Coronary artery (tissue), 2 donors: ENCODE measurements around the gene P3H1.

Experiments used
- DNase-seq: peaks from one replicate; pipeline ENCODE4 v3.0.0-alpha.2; 2017; ENCODE audit warnings: low spot score
- H3K27ac ChIP-seq, 2 donors: fragments of 200-600 bp; sonication (generic); one replicate each; pipeline ENCODE4 v1.5.1; 2016 to 2019
- H3K4me3 ChIP-seq: fragments of 200-600 bp; sonication (generic); 2 replicates; pipeline ENCODE4 v1.5.1; 2016; ENCODE audit warnings: mild to moderate bottlenecking, moderate library complexity
- TF ChIP-seq, protein P1 (sequence below): fragments of 200-600 bp; sonication (generic); IDR thresholded peaks from one replicate; pipeline ENCODE4 v1.5.1; 2019; ENCODE audit warnings: antibody characterized with exemption

P3H1 gene

DNA sequence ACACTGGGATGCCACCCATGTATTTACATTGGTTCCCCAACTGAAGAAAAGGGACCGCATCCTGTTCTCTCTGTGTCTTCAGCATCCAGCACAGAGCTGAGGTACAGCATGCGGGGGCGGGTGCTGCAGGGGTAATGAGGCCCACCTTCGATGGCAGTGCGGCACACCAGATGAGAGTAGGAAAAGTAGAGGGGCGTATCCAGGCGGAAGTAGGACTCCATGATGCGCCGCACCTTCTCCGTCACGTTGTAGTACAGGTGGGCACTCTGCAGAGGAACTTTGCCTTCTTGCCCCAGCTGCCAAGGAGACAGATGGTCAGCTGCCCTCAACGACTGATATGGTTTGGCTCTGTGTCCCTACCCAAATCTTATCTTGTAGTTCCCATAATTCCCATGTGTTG lies 16.8 kb downstream of the P3H1 start:
- no peak overlapping the region for H3K27ac ChIP-seq
- H3K4me3 ChIP-seq: no peak overlapping the region
- TF ChIP-seq, protein P1, sequence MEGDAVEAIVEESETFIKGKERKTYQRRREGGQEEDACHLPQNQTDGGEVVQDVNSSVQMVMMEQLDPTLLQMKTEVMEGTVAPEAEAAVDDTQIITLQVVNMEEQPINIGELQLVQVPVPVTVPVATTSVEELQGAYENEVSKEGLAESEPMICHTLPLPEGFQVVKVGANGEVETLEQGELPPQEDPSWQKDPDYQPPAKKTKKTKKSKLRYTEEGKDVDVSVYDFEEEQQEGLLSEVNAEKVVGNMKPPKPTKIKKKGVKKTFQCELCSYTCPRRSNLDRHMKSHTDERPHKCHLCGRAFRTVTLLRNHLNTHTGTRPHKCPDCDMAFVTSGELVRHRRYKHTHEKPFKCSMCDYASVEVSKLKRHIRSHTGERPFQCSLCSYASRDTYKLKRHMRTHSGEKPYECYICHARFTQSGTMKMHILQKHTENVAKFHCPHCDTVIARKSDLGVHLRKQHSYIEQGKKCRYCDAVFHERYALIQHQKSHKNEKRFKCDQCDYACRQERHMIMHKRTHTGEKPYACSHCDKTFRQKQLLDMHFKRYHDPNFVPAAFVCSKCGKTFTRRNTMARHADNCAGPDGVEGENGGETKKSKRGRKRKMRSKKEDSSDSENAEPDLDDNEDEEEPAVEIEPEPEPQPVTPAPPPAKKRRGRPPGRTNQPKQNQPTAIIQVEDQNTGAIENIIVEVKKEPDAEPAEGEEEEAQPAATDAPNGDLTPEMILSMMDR: no peak
- DNase-seq: no peak

DNA sequence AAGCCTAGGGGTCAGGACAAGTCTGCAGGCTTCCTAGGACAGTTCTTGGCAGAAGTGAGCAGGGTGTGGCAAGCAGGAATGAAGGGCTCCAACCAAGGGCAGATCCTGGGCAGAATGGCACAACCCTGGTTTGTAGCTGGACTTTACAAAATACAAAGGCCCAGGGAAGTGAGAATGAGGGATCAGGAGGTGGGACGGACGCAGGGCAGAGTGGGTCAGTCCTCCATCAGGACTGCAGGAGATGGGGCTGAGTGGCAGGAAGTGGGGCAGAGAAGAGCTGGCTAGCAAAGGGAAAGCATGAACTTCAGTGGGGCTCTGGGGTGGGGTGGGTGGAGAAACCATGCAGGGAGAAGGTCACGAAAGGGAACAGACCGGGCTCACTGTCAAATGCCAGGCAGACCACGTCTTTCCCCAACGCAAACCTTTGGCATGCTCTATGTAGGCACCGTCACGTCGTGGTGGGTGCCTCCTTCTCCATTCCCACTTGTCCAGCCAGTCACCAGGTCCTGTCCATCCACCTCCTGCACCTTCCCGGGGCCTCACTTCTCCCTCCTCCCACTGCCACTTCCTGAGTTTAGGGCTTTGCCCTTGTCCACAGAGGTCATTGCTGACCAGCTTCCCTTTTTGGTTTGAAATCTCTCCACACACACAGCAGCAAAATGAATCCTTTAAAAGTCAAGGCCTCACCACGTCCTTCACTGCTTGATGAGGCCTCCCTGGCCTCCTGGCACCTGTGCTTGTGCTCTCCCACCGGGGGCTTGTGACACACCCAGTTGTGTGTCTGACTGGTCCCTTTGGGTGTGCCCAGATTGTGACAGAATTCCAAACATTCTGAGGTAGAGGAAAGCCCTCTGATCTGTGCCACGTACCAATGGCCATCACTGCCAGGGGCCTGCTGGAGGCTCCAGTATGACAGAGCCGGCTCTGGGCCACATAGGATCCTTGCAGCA lies 18.1 kb downstream of the P3H1 start:
- Histone ChIP-seq H3K27ac (no peak overlapping the region), H3K4me3 (no peak overlapping the region)
- TF ChIP-seq, protein P1: no peak
- DNase-seq: no peak

DNA sequence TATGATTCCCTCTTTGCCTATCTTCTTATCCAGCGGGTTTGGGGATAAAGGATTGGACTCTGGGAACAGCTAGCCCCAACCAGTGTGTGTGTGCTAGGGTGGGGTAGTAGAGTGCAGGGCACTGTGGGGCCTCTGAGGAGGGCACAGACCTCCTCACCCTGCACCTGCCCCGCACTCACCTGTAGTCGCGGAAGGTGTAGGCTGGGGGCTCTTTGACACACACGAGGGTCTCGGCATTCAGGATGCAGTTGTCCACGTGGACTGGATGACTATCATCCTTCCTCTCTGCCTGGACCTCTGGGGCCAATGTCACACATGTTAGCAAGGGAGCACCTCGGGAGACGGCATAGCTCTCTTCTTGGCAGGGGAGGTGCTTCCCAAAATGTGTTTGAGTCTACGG lies 18.8 kb downstream of the P3H1 start:
- Histone ChIP-seq H3K4me3 (no peak overlapping the region), H3K27ac (no peak overlapping the region)
- DNase-seq: no peak
- TF ChIP-seq, protein P1: no peak

DNA sequence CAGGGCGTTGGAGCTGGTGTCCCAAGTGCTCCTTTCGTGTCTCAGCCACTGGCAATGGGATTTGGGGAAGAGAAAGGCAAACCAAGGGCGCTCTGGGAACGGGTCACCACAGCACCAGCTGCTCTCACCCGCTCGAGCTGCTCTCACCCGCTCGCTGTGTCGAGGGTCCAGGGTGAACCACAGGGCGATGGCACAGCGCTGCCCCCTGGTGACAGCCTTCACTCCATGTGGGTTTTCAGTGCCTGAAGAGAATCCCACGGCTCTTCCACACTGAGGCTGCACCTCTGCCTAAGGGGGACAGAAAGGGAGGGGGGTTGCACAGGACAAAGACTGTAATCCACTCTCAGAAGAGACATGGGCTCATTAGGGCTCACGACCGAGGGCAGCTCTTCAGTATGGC lies 19.7 kb downstream of the P3H1 start:
- H3K4me3 ChIP-seq: no peak overlapping the region
- TF ChIP-seq, protein P1: peak; percentile 18
- no peak overlapping the region for H3K27ac ChIP-seq
- DNase-seq: no peak

DNA sequence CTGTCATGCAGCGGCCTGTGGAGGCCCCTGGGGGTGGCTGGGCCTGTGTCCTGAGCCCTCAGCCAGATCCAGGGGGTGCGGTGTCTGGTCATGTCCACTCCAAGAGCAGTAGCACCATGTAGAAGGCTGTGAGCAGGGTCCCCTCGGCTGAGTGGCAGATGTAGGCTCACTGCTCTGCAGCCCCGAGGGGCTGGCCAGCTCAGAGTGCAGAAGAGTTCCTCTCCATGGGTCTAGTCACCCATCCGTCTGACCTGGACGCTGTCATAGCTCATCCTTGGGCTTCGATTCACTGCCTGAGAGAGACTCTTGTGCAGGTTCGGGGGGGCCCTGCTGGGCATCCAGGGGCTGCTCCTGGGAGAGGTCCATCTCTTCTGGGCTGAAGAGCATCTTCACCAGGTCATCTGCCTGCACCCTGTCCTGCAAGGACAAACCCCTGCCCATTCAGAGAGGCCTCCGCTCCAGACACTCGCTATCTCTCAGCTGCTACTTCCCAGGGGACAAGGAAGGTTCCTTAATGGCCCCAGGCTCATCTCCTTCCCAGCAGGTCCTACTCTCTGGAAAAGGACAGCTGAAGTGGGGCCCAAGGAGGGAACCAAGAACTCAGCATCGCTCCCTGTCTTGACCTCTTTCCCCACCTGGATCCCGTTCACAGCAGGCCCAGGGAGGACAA lies 20.3 kb downstream of the P3H1 start:
- no peak overlapping the region for H3K27ac ChIP-seq
- DNase-seq: no peak
- H3K4me3 ChIP-seq: no peak overlapping the region
- TF ChIP-seq, protein P1: no peak

DNA sequence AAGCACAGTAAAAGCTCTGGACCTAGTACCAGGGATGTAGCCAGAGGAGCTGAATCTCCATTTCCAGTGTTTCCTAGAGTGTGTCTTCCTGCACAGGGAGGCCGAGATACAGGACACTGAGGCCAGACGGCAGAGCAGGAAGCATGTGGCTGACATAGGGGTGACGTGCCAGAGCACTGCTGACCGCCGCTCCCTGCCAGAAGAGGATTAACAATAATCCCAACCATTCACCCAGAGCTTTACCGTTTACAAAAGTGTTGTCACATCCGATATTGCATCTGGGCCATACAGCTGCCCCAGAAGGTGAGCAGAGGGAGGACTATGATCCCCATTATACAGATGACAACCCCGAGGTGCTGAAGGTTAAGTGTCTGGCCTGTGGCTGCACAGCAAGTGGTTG lies 21.0 kb downstream of the P3H1 start:
- Histone ChIP-seq H3K27ac (no peak overlapping the region), H3K4me3 (no peak overlapping the region)
- DNase-seq: no peak
- TF ChIP-seq, protein P1: no peak

DNA sequence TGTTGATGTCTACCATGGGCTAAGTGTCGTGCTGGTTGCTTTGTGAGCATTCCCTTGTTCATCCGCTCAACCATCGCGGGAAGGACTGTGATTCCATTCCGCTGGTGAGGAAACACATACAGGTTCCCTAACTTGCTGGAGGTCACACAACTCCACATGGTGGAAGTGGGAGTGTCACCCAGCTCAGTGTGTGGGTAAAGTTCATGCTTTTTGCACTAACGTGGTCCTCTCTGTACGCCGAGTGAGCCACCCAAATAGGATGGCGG lies 22.7 kb downstream of the P3H1 start:
- TF ChIP-seq, protein P1: no peak
- DNase-seq: no peak
- H3K27ac ChIP-seq: no peak overlapping the region
- no peak overlapping the region for H3K4me3 ChIP-seq
